ENCODE data around the gene ARHGEF17.

Gene ARHGEF17

DNA sequence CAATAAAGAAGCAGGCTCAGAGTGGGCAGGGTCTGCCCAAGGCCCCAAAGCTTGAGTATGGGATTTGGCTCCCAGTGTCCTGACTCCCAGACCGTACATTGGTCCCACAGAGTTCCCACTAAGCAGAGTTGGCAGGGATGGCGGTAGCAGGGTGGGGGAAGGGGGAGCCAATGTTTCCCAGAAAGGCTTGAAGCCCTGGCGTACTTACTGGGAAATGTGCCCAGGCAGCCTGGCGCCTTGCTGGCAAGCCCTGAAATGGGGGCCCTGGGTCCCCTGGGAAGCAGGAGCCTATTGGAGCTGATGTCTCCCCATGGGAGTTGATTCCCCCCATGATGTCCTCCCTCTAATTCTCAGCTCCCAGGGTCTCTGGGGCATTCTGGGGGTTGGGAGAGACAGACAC is 9.3 kb downstream of the ARHGEF17 start:
- no peak for DNase-seq

DNA sequence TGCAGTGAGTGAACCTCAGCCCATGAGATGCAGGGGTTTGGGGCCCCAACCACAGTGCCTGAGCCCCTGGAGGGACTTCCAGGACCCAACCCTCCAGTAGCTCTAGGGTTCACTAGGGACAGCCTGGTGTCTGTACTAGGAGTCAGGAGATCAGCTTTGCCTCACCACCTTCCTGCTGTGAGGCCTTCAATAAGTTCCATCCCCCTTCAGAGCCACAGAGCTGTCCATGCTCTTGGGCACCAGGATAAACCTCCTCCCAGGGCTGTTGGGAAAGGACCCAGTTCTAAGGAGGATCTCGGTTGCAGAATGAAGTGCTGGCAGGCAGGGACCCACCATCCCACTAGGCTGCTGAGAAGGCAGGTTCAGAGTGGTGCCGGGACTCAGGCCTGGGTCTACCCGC is 9.7 kb downstream of the ARHGEF17 start:
- DNase-seq: no peak

DNA sequence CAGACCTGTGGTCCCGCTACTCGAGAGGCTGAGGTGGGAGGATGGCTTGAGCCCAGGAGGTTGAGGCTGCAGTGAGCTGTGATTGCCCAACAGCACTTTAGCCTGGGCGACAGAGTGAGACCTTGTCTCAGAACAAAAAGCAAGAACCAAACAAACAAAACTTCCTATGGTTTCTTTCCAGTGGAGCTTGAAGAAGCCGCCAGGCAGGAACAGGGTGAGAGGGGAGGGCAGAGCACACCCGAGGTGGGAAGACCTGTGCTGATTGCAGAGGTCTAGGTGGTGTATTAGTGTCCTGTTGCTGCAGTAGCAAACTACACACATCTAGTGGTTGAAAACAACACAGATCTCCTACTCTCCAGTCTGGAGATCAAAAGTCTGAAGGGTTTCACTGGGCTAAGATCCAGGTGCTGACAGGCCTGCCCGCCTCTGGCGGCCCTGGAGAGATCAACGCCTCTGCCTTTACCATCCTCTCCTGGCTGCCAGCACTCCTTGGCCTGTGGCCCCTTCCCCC is 10.5 kb downstream of the ARHGEF17 start:
- DNase-seq: no peak

DNA sequence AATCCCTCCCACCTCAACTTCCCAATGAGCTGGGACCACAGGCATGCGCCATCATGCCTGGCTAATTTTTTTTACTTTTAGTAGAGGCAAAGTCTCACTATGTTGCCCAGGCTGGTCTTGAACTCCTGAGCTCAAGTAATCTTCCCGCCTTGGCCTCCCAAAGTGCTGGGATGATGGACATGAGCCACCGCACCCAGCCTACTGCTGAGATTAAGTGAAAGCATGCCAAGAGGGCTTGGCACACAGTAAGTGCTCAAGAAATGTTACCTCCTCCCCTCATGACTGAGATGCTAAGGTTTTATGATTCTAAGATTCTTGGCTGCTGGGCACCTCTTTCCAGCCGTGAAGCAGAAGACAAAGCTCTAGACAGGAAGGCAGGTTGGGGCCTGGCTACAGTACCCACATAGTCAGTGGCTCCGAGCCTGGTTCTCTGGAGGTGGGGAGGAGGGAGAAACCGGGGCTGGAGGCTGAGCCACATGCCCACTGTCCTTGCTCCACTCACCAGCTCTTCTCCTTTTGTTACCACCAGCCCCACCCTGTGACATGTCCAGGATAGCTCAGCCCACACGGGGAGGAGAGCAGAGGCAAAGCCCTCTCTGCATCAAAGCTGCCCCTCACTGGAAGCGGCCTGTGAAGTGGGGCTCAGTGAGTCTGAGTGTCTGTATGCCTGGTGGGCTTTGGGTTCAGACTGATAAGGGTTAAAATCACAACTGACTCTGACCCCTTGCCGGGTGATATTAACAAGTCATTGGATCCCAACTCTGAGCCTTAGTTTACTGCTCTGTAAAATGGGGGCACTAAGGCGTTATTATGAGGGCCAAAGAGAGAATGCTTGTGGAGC is 12.9 kb downstream of the ARHGEF17 start:
- no peak for DNase-seq

DNA sequence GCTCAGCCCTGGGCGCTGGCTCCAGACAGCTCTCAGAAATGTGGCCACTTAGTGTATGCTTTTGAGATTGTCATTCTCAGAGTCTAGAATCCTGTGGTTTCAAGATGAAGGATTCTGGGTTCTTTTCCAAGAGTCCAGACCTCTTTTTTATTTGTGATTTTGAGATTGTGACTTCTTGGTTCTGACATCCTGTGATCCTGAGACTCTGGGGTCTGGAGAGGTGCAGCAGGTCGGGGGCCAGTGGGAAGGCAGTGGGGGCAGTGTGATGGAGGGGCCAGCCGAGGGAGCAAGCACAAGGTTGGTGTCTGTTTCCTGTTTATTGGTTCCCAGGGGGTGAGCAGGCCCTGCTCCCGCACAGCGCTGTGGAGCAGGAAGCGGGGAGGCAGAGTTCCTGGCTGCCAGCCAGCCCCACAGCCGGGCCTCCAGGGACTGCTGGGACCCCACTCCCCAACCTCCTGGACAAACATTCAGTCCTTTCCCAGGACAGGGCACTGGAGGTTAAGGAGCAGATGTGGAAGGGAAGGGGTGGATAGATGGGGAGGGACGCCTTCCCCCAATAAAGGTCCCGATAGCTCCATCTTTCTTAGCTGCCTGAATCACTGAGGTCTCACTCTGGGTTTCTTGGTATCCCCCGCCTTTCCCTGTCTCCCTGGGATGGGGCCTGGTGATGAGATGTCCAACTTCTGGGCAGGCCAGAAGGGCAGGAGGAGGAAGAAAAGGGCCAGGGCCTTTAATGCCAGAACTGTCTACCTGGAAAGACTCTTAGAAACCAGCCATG is 13.7 kb downstream of the ARHGEF17 start:
- no peak for DNase-seq

DNA sequence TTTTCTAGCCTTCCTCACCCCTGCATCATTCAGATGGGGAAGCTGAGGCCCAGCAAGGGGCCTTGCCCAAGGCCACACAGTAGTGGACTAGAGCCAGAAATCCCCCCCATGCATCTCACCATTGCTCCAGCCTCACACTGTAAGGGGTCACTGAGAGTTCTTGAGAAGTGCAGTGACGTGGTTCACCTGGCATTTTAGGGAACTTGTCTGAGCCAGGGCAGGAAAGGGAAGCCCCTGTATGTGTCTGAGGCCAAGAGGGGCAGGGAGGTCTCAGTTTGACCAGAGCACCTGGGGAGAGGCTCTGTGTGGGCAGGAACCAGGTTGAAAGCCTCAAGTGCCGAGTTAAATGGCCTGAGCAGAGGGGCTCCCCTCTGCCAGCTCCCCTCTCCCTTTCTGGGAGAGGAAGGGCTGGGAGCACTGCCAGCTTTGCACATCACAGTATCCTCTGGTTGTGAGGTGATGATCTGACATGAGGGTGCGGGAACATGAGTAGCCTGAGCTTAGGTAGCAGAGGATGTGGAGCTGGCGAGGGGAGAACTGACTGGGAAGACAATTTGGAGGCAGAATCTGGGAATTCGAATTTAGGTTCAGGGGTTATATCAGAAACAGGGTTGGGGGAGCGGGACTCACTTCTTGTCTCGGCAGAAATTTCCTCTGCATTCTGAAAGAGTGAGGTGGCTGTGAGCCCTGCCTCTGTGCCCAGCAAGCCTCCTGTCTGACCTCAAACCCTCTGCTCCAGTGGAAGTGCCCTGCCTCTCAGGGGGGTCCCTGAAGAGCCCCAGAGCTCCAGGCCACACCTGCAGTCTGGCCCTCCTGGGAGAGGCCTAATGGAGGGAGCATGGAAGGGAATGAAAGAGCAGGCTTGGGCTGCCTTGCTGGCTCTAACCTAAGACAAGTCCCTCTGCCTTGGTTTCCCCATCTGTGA is 14.6 kb downstream of the ARHGEF17 start:
- DNase-seq: no peak

DNA sequence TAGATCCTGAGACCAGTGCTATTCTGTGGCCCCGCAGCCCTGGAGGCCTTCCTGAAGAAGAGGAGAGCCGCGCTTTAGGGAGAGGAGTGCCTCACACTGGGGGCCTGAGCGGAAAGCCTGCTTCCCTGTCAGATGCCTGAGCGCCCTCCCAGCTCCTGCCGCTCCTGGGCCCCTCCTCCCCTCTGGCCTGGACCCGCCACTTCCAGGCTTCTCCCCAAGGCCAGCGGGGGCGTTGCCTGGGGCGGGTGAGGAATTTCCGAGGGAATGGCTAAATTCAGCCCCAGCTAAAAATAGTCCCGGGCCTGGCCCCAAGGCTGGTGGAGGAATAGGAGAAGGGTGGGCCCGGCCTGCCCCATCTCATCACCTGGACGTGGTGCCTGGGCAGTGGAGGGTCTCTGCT is 15.4 kb downstream of the ARHGEF17 start:
- no peak for DNase-seq

DNA sequence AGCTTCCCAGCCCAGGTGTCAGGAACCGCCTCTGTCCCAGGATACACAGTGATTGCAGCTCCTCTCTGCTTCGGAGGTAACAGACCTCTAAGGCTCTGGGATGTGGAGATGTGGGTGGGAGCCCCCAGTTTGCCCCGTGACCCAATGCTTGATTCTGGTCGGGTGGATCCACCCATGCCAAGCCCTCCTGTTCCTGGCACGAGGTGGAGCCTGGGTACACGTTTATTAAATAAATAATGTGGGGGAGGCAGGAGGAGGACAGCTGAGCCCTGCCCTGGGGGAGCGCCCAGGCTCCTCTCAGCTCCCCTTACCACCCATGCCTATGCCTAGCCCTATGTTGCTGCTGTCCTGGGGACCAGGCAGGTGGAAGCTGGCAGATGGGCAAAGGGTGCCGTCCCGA is 16.0 kb downstream of the ARHGEF17 start:
- DNase-seq: no peak

DNA sequence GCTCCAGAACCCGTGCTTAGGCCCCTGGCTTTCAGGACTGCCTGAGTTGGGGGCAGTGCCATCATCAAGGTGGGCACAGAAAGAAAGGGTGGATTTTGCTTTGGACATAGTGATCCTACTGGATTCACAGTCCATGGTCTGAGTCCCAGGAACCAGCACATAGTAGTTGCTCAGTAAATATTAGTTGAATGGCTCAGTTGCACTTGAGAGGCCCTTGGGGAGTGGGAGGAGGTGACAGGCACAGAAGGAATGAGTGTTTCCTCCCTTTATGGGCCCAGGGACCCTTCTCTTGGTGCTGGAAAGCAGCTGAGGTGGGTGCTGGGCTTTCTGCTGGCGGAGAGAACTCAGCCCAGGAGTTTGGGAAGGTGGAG is 16.6 kb downstream of the ARHGEF17 start:
- DNase-seq: no peak

DNA sequence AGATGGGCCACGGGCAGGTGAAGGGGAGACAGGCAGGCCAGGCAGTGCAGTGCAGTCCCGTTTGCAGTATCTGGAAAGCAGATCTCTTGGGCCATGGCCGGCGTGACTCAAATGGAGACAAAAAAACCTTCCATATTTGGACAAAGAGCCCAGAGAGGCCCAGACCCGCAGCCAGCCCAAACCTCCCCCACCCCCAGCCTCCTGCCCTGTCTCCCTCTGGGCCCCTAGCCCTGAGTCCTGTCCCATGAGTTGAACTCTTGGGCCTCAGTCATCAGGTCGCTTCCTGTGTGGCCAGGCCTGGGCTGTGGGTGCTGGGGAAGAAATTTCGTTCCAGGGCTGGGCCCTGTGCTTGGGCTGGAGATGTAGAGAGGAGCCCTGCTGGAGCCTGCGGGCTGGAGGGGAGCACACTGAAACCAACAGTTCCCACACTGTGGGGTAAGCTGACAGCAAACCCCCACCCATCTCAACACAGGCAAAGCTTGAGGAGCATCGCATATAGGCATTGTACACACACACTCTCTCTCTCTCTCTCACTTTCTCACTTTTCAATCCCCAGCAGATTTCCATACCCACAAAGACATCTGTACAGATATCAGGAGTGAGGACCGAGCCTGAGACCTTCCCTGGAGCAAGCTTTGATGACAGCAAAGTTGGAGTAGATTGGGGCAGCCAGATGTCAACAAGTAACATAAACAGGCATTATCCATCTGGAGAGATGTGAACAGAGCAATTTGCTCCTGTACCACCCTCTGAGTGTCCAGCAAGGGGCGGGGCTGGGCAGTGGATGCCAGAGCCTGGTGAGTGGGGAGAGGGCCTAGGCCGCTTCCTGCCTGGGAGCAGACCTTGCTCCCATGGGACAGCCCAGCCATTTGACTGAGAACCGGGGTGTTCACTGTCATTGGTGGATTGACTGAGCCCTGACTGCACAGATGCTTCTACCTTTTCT is 17.2 kb downstream of the ARHGEF17 start:
- DNase-seq: peak; percentile 95

DNA sequence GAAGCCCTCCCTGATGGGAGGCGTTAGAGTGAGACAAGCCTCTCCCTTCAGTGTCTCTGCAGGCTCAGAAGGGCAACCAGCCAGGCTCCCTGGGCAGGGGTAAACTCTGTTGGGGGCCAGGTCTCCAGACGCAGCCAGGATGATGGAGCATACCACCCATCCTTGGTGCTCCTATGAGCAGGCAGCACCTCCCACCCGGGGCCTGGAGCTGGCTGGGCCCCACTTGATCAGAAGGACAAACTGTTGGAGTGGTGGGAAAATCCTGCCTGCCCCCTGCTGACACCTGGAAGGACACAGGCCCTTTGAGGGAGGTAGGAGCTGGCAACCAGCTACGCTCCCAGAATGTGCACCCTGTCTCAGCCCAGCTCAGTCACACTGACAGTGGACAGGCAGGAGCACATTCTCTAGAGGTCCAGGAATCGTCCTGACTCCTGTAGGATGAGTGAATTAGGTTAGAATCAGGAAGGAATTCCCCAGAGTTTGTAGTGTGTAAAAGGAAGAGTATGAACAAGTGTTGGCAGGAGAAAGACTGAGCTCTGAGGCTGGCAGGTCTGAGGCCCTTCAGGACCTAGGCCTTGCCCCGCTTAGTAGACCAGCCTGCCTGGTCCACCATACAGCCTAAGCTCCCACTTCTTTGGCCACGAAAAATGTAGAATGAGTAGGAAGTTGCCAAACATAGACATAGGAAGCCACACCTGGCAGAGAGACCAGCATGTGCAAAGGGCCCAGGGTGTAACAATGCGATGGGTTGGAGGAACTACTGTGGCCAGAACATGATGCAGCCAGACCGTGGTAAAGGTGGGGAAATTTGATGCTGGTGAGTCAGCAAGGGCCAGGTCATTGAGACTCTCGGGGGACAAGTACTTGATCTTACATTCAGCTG is 19.1 kb downstream of the ARHGEF17 start:
- DNase-seq: no peak

DNA sequence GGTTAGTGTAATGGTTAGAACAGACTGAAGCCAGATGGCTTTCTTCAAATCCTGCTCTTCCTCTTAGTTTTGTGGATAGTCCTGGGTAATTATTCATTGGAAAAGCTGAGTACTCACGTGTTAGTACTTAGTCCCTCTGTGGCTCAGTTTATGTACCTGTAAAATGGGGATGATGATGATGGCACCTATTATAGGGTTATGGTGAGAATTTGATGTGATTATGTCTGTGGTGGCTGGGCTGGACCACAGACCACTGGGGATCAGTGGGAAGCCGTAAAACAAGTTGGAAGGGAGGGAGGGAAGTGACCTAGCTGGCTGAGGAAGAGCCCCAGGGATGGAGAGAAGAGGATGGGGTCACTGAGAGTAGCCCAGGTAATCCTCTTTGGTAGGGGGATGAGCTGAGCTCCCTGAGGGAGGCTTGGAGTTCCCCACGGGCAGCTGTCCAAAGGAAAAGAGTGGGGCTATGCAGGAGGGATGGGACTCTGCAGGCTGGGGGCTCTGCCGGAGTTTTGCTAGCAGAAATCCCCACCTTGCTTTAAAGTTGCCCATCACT is 19.8 kb downstream of the ARHGEF17 start:
- no peak for DNase-seq

DNA sequence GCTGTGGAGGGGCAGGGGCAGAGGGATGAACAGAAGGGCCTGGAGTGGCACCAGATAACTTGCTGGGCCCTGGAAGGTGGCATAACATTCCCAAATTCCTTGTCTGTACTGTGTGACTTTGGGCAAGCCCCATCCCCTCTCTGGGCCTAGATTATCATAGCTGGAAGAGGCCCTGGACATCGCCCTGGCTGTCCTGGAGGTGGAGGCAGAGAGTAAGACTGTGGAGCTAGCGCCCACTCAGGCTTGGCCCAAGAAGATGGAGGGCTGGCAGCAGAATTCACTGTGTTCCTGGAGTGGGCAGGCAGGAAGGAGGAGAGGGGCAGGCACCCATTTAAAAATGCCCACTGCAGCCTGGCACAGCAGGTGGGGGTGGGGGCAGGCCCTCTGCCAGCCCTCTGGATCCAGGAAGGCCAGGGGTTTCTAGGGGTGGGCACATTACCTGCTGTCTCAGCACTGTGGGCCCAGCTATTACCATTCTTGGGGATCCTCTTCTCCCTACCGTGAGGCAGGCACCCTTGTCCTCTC is 22.6 kb downstream of the ARHGEF17 start:
- DNase-seq: no peak

DNA sequence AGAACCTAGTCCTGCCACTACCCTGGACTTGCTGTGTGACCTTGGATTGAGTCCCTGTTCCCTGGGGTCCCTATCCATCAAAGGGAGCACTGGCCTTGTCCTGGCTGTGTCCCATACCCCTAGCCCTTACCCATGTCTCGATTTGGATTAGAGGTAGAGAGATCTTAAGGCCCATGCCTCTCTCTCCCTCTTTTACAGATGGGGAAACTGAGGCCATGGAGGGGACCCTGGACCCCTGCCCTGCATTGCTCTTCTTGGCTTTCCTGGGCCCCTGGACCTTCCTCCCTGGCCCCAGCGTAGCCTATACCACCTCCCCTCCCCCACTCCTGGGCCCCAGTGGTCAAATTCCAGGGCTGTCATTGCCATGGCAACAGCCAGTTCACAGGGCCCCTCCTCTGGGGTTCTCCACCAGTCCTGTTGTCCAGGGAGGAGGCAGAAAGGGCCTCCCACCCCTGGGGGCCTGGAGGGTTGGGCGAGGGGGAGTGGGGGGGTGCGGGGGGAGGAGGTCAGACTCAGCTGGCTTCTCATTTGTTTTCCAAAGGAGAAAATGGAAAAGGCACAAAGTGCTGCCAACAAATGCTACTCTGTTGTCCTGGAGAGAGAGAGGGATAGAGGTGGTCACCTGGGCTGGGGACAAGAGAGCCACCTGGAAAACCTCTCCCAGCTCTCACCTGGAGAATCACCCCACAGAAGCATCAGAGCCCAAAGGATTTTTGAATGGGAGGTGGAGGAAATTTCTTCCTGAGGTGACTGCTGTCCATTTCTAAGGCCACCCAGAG is 23.3 kb downstream of the ARHGEF17 start:
- no peak for DNase-seq

DNA sequence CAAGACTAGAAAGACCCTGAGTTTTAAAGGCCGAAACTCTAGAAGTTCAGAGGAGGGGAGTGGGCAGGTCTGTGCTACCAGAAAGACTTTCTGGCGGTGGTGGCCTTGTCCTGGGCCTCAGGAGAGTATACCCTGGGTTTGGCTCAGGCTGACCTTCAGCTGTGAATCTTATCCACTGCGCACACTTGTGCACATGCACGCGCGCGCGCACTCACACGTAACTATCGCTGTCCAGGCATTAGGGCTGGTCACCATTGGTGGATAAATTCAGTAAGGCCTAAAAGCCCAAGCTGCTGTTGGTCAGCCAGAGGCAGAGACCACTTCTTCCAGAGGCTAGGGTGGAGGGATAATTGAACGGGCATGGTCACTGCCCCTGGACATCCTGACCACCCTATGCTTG is 25.1 kb downstream of the ARHGEF17 start:
- no peak for DNase-seq

DNA sequence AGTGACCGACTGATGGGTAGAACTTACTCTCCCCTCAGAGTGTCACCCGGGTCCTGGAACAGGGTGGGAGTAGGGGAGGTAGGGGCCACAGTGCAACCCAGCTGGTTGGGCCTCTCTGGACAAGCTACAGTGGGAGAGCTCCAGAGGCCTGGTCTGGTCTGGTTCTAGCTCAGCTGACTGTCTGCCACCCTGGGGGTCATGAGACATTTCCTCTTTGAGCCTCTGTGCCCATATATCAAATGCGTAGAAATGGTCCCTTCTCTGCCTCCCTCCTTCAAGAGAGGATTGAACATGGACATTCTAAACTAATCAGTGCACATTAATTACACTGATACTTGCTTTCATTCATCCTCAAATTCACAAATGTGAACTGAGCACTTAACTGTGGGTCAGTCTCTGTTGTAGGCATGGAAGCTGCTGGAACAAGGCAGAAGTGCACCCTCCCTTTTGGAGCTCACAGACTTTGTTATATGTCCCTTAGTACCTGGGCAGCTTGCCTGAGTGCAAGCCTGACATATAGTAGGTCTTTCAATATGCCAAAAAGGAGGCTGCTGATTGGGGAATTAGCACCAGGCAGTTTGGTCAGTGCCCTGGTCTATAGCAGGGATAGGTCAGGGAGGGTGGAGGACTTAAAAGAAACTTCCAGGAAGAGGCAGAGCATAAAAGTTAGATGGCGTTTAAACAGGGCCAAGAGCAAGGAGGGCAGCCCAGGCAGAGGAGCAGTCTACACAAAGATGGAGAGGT is 25.7 kb downstream of the ARHGEF17 start:
- no peak for DNase-seq

DNA sequence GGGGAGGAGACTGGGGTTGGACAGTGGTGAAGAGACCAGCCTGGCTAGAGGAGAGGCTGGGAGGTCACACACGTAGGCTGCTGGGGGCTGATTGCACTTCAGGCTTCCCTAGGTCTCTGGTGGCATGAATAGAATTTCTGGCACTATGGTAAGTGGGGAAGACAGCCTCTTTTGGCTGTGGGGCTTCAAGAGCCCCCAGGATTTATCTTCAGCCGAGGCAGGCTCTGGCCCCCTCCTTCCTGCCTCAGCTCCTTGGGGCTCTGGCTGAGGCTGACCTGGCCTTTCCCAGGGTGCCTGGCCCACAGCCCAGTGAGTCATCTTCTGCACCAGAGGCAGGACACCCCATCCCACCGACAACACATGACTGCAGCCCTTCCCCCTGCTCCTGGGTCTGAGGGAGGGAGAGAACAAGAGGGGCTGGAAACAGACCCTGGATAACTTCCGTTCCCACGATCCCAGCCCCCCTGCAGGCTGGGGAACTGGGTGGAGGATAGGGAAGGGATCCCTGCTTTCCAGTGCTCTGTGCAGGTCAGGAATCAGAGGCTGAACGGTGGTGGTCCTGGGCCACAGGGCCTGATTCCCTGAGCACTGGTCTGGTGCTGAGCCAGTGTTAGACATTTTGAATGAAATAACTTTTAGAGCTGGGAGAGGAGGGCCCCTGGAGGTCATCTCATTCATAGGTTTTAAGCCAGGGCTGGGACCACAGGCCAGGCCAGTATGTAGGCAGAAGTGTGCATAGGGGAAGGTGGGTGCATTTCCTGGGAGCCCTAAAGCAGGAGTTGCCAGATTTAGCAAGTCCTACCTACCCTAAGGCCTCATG is 26.5 kb downstream of the ARHGEF17 start:
- DNase-seq: no peak
